KOPT-K1 (cell line): ENCODE data around the gene ZNF346.

ENCODE experiments used
- H3K27ac ChIP-seq: fragments of 200-600 bp; sonication (generic); 2 replicates; pipeline ENCODE4 v1.5.1; 2016; ENCODE audit warnings: antibody characterized with exemption, mild to moderate bottlenecking, low read depth, low read length; ENCODE audit not compliant: poor library complexity, severe bottlenecking
- H3K36me3 ChIP-seq: fragments of 200-600 bp; sonication (generic); 2 replicates; pipeline ENCODE4 v1.5.1; 2017; ENCODE audit warnings: antibody characterized with exemption, mild to moderate bottlenecking, low read length, moderate library complexity; ENCODE audit not compliant: insufficient read depth
- H3K9me3 ChIP-seq: fragments of 200-600 bp; sonication (generic); 2 replicates; pipeline ENCODE4 v1.5.1; 2017; ENCODE audit warnings: antibody characterized with exemption, low read length, mild to moderate bottlenecking; ENCODE audit not compliant: insufficient read depth, poor library complexity, severe bottlenecking

Gene ZNF346

GRCh38 chr5:177103523-177104253 is 81.2 kb downstream of the ZNF346 start:
- no peaks in the 10 kb centered on the region for H3K36me3 ChIP-seq
- no peak overlapping the region for H3K27ac ChIP-seq
- no peaks in the 10 kb centered on the region for H3K9me3 ChIP-seq

GRCh38 chr5:177105691-177106476 is 83.4 kb downstream of the ZNF346 start:
- no peaks in the 10 kb centered on the region for H3K36me3 ChIP-seq
- no peaks in the 10 kb centered on the region for H3K9me3 ChIP-seq

GRCh38 chr5:177107159-177107558 is 84.7 kb downstream of the ZNF346 start:
- Histone ChIP-seq H3K36me3 (no peaks in the 10 kb centered on the region), H3K27ac (no peak overlapping the region), H3K9me3 (no peaks in the 10 kb centered on the region)

More at GRCh38 chr5:177105691-177106476, 83.4 kb downstream of the ZNF346 start:
- no peak overlapping the region for H3K27ac ChIP-seq

- Histone ChIP-seq H3K27ac (no peak overlapping the region), H3K36me3 (no peaks in the 10 kb centered on the region), H3K9me3 (no peaks in the 10 kb centered on the region)
These were observed 87.3 kb downstream of the ZNF346 start for GRCh38 chr5:177109810-177110209.

GRCh38 chr5:177111720-177112394 is 89.4 kb downstream of the ZNF346 start:
- no peaks in the 10 kb centered on the region for H3K9me3 ChIP-seq
- no peak overlapping the region for H3K27ac ChIP-seq
- H3K36me3 ChIP-seq, result no peaks in the 10 kb centered on the region

GRCh38 chr5:177112589-177113220 is 90.2 kb downstream of the ZNF346 start:
- Histone ChIP-seq H3K27ac (no peak overlapping the region), H3K36me3 (no peaks in the 10 kb centered on the region), H3K9me3 (no peaks in the 10 kb centered on the region)

- no peak overlapping the region for H3K27ac ChIP-seq
- H3K9me3 ChIP-seq, result no peaks in the 10 kb centered on the region
- no peaks in the 10 kb centered on the region for H3K36me3 ChIP-seq
These were observed 91.3 kb downstream of the ZNF346 start for GRCh38 chr5:177113566-177114424.

GRCh38 chr5:177116631-177117373 is 94.3 kb downstream of the ZNF346 start:
- H3K27ac ChIP-seq, result no peak overlapping the region

GRCh38 chr5:177117441-177118045 is 95.0 kb downstream of the ZNF346 start:
- H3K27ac ChIP-seq, result no peak overlapping the region
- no peaks in the 10 kb centered on the region for H3K36me3 ChIP-seq
- H3K9me3 ChIP-seq, result no peaks in the 10 kb centered on the region

More at GRCh38 chr5:177116631-177117373, 94.3 kb downstream of the ZNF346 start:
- H3K9me3 ChIP-seq, result no peaks in the 10 kb centered on the region
- H3K36me3 ChIP-seq, result no peaks in the 10 kb centered on the region

- H3K27ac ChIP-seq, result no peak overlapping the region
- no peaks in the 10 kb centered on the region for H3K36me3 ChIP-seq
These were observed 100.1 kb downstream of the ZNF346 start for GRCh38 chr5:177122566-177122965.

GRCh38 chr5:177123789-177124485 is 101.4 kb downstream of the ZNF346 start:
- Histone ChIP-seq H3K36me3 (no peaks in the 10 kb centered on the region), H3K9me3 (no peaks in the 10 kb centered on the region), H3K27ac (no peak overlapping the region)

More at GRCh38 chr5:177122566-177122965, 100.1 kb downstream of the ZNF346 start:
- no peaks in the 10 kb centered on the region for H3K9me3 ChIP-seq

- H3K27ac ChIP-seq, result no peak overlapping the region
- no peaks in the 10 kb centered on the region for H3K36me3 ChIP-seq
- H3K9me3 ChIP-seq, result no peaks in the 10 kb centered on the region
These were observed 102.0 kb downstream of the ZNF346 start for GRCh38 chr5:177124486-177124991.

- Histone ChIP-seq H3K36me3 (no peaks in the 10 kb centered on the region), H3K27ac (no peak overlapping the region), H3K9me3 (no peaks in the 10 kb centered on the region)
These were observed 104.3 kb downstream of the ZNF346 start for GRCh38 chr5:177126771-177127170.
